CD4-positive, alpha-beta memory T cell (primary cell): ENCODE results near the gene SLC35F3. TPM values are rescaled to one million over a fixed set of nuclear protein-coding genes. Genes with fewer than 3 reads are reported as not detected.

ENCODE experiments used
- CTCF ChIA-PET: fragments of 350-600 bp; sonication (Branson Sonifier 250); formaldehyde crosslinking; loops from one replicate; lab custom pipeline; 2021; ENCODE audit warnings: inconsistent platforms; ENCODE audit not compliant: partially characterized antibody; lab: Charles Lee
- POLR2A ChIA-PET: fragments of 350-600 bp; sonication (Branson Sonifier 250); formaldehyde crosslinking; loops from one replicate; lab custom pipeline; 2021; ENCODE audit not compliant: partially characterized antibody; lab: Charles Lee
- DNase-seq, 5 donors: peaks; one replicate each; pipeline versions ENCODE4 v3.0.0 to v3.0.0-alpha.2; 2020 to 2022; ENCODE audit warnings: mixed read lengths in 1 of 5
- H3K27ac ChIP-seq: one replicate; pipeline ENCODE4 v1.7.0; 2013; ENCODE audit warnings: low read depth, low read length
- H3K27me3 ChIP-seq: 2 replicates; pipeline ENCODE4 v1.7.0; 2013; ENCODE audit warnings: mild to moderate bottlenecking, low read length, moderate library complexity; ENCODE audit not compliant: insufficient read depth
- H3K36me3 ChIP-seq: 2 replicates; pipeline ENCODE4 v1.7.0; 2013; ENCODE audit warnings: mild to moderate bottlenecking, low read length, moderate library complexity; ENCODE audit not compliant: insufficient read depth
- H3K4me1 ChIP-seq: 2 replicates; pipeline ENCODE4 v1.7.0; 2013; ENCODE audit warnings: mild to moderate bottlenecking, low read length, moderate library complexity; ENCODE audit not compliant: insufficient read depth
- H3K4me3 ChIP-seq, 2 donors: one replicate each; pipeline ENCODE4 v1.7.0; 2013; ENCODE audit warnings: low read length in 2 of 2, mild to moderate bottlenecking in 1 of 2
- H3K9me3 ChIP-seq, 2 donors: one replicate each; pipeline ENCODE4 v1.7.0; 2013; ENCODE audit warnings: low read length in 2 of 2, control low read depth in 1 of 2; ENCODE audit not compliant: control insufficient read depth in 1 of 2
- H3K27ac Mint-ChIP-seq, 7 donors: one replicate each; pipeline ENCODE4 v1.8.0; 2020 to 2021; ENCODE audit warnings: mixed read lengths in 7 of 7, mild to moderate bottlenecking in 6 of 7, inconsistent platforms in 3 of 7, moderate library complexity in 3 of 7
- H3K27me3 Mint-ChIP-seq, 2 donors: one replicate each; pipeline ENCODE4 v1.8.0; 2020 to 2021; ENCODE audit warnings: mixed read lengths in 2 of 2
- H3K36me3 Mint-ChIP-seq, 2 donors: one replicate each; pipeline ENCODE4 v1.8.0; 2020 to 2021; ENCODE audit warnings: mixed read lengths in 2 of 2, inconsistent platforms in 1 of 2, mild to moderate bottlenecking in 1 of 2
- H3K4me1 Mint-ChIP-seq, 4 donors: one replicate each; pipeline ENCODE4 v1.8.0; 2020 to 2021; ENCODE audit warnings: mixed read lengths in 4 of 4, mild to moderate bottlenecking in 1 of 4
- H3K4me3 Mint-ChIP-seq, 8 donors: one replicate each; pipeline ENCODE4 v1.8.0; 2020 to 2021; ENCODE audit warnings: mixed read lengths in 8 of 8, mild to moderate bottlenecking in 7 of 8, moderate library complexity in 6 of 8, inconsistent platforms in 3 of 8
- H3K9me3 Mint-ChIP-seq, 8 donors: one replicate each; pipeline ENCODE4 v1.8.0; 2020 to 2021; ENCODE audit warnings: mixed read lengths in 8 of 8, mild to moderate bottlenecking in 5 of 8, inconsistent platforms in 3 of 8, moderate library complexity in 1 of 8
- intact Hi-C: fragments of 100-400 bp; cut with micrococcal nuclease; formaldehyde crosslinking; loops from one replicate; pipeline ENCODE4 v1.15.1; 2023
- polyA plus RNA-seq, 2 donors: library from polyadenylated mRNA; unstranded; fragments of 300-500 nt; fragmentation: Illumina TruSeq; gene quantifications; one replicate each; pipeline ENCODE4 v1.2.3, GENCODE V29; 2021
- total RNA-seq, 2 experiments: library from RNA; stranded (reverse); gene quantifications; one replicate each; pipeline ENCODE4 v1.2.3, GENCODE V29; 2021

SLC35F3 gene
- total and polyA plus RNA-seq, 4 experiments from 2014 or later = 0.12 to 0.84 TPM; not detected in 2

DNA sequence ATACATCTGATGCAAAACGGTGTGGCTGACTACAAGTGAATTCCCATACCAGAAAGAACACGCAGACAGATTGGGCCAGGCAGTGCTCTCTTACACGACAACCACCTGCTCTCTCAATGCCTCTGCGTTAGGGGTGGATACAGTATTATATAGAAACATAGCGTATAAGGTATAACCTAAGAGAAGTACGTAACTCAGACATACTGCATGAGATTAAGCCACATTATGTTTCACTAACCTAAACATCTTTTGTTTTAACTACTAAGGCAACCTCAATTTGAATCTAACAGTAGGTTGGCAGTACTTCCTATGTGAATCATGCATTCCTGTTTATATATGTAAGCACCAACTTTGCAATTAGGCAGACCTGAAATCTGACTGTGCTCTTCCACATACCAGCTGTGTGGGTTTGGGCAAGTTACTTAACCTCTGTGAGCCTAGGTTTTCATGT lies 410.6 kb downstream of the SLC35F3 start:
- Mint-ChIP-seq H3K4me1 (peaks cover 0 to 76% (median 20%) of the 10 kb centered on the region in 4 donors), H3K36me3 (no peaks in the 10 kb centered on the region), H3K27me3 (peaks cover 7 to 24% of the 10 kb centered on the region in 2 donors), H3K9me3 (peaks cover 0 to 2% (median 0%) of the 10 kb centered on the region in 8 donors), H3K4me3 (peak overlapping the region in 5 of 8 donors; percentile 52 to 83 (median 52)), H3K27ac (peak overlapping the region in 4 of 7 donors; percentile 94 to 97 (median 96))
- no peak overlapping the region for H3K27ac ChIP-seq
- H3K9me3 ChIP-seq = no peaks in the 10 kb centered on the region
- intact Hi-C loops = no loop called here
- CTCF ChIA-PET = no interaction called here
- H3K4me1 ChIP-seq = peaks cover 65% of the 10 kb centered on the region
- peak in 3 of 5 donors; percentile 63 to 74 (median 72) for DNase-seq
- POLR2A ChIA-PET = no interaction called here
- H3K36me3 ChIP-seq = no peaks in the 10 kb centered on the region
- no peaks in the 10 kb centered on the region for H3K27me3 ChIP-seq
- no peak overlapping the region for H3K4me3 ChIP-seq

DNA sequence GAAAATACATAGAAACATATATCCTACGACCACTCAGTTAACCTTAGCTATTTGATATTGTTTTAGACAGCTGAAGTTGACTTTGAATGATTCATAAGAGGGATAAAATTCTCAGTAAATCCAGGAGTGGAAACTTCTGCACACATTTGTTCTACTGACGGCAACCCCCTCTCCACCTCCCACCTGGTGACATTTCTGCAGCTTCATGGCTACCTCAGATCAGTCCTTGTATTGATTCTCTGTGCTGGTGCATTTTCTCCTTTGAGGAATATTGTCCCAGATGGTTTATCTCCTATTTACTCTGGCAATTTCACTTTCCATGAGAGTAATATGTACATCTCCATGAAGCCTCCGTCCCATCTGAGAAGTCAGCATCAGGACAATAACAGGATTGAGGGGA lies 411.1 kb downstream of the SLC35F3 start:
- Mint-ChIP-seq H3K9me3 (peaks cover 0 to 2% (median 0%) of the 10 kb centered on the region in 8 donors), H3K36me3 (no peaks in the 10 kb centered on the region), H3K4me3 (peak overlapping the region in 4 of 8 donors; percentile 18 to 83 (median 46)), H3K27ac (peak overlapping the region in 4 of 7 donors; percentile 94 to 97 (median 96)), H3K27me3 (peaks cover 7 to 25% of the 10 kb centered on the region in 2 donors), H3K4me1 (peaks cover 0 to 71% (median 18%) of the 10 kb centered on the region in 4 donors)
- no peaks in the 10 kb centered on the region for H3K36me3 ChIP-seq
- H3K9me3 ChIP-seq = no peaks in the 10 kb centered on the region
- no peaks in the 10 kb centered on the region for H3K27me3 ChIP-seq
- intact Hi-C loops = no loop called here
- no peak overlapping the region for H3K4me3 ChIP-seq
- peaks cover 60% of the 10 kb centered on the region for H3K4me1 ChIP-seq
- DNase-seq = no peak
- no peak overlapping the region for H3K27ac ChIP-seq
- POLR2A ChIA-PET = no interaction called here
- CTCF ChIA-PET = no interaction called here

DNA sequence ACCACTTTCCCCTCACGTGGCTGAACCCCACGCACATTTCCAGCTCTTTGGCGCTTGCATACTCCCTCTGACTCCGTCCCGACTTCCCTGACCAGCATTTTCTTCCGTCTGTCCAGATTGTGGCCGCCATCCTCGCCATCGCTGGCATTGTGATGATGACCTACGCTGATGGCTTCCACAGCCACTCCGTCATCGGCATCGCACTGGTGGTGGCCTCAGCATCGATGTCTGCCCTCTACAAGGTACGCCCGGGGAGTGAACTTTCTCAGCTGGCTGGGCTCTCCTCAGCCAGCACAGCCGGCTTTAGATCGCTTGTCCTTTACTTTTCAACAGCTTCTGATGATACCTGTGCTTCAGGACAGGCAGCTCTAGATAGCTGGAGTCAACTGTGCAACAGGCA lies 412.0 kb downstream of the SLC35F3 start:
- Mint-ChIP-seq H3K4me1 (peaks cover 0 to 71% (median 20%) of the 10 kb centered on the region in 4 donors), H3K9me3 (no peaks in the 10 kb centered on the region), H3K4me3 (peak overlapping the region in 2 of 8 donors; percentile 8 to 53), H3K27ac (peak overlapping the region in 4 of 7 donors; percentile 94 to 97 (median 96)), H3K27me3 (peaks cover 7 to 22% of the 10 kb centered on the region in 2 donors), H3K36me3 (peaks cover 0 to 4% of the 10 kb centered on the region in 2 donors)
- intact Hi-C loops = no loop called here
- ChIA-PET POLR2A (interaction anchor here (1.1 kb wide), 1 partner anchor 9 kb away, joined by 3 read pairs; no protein-coding TSS in a partner anchor), CTCF (interaction anchor here (1.2 to 2.6 kb wide), 2 partner anchors 8 to 10 kb away, joined by 4 to 10 read pairs; no protein-coding TSS in a partner anchor)
- DNase-seq = no peak
- Histone ChIP-seq H3K9me3 (no peaks in the 10 kb centered on the region), H3K4me1 (peaks cover 60% of the 10 kb centered on the region), H3K27ac (no peak overlapping the region), H3K4me3 (no peak overlapping the region), H3K36me3 (no peaks in the 10 kb centered on the region), H3K27me3 (no peaks in the 10 kb centered on the region)

- no peaks in the 10 kb centered on the region for H3K27me3 ChIP-seq
Measured at GRCh38 chr1:234316937-234317336, 412.5 kb downstream of the SLC35F3 start.

DNA sequence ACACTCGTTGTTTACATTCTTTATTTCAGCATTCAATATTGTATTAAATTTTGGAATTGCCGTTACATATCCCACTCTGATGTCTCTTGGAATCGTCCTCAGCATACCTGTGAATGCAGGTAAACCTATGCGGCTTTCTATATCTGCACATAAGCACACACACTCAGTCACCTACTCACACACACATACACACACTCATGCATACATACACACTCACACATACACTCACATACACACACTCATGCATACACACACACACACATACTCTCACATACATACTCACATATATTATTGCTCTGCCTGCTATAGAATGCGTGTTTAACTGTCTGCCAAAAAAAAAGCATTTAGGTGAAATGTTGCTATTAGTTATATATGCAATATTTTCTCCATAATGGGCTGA lies 415.6 kb downstream of the SLC35F3 start:
- Histone ChIP-seq H3K4me3 (no peak overlapping the region), H3K4me1 (peaks cover 32% of the 10 kb centered on the region), H3K27me3 (no peaks in the 10 kb centered on the region), H3K9me3 (no peaks in the 10 kb centered on the region), H3K36me3 (no peaks in the 10 kb centered on the region), H3K27ac (no peak overlapping the region)
- Mint-ChIP-seq H3K9me3 (no peaks in the 10 kb centered on the region), H3K4me1 (peaks cover 0 to 65% (median 19%) of the 10 kb centered on the region in 4 donors), H3K36me3 (peaks cover 0 to 5% of the 10 kb centered on the region in 2 donors), H3K27me3 (peaks cover 7 to 28% of the 10 kb centered on the region in 2 donors), H3K27ac (peak overlapping the region in 3 of 7 donors; percentile 23 to 81 (median 37)), H3K4me3 (no peak overlapping the region)
- CTCF ChIA-PET = interaction anchor here (0.8 to 3.3 kb wide), 2 partner anchors 11 to 146 kb away, joined by 3 to 26 read pairs; no protein-coding TSS in a partner anchor
- intact Hi-C loops = no loop called here
- DNase-seq = no peak
- POLR2A ChIA-PET = no interaction called here

More at GRCh38 chr1:234316937-234317336, 412.5 kb downstream of the SLC35F3 start:
- H3K27ac Mint-ChIP-seq = peak overlapping the region in 4 of 7 donors; percentile 94 to 97 (median 96)
- H3K9me3 Mint-ChIP-seq = no peaks in the 10 kb centered on the region
- Histone ChIP-seq H3K27ac (no peak overlapping the region), H3K4me1 (peaks cover 60% of the 10 kb centered on the region), H3K4me3 (no peak overlapping the region), H3K36me3 (no peaks in the 10 kb centered on the region), H3K9me3 (no peaks in the 10 kb centered on the region)
- intact Hi-C loops = no loop called here
- no peak for DNase-seq
- H3K36me3 Mint-ChIP-seq = peaks cover 0 to 5% of the 10 kb centered on the region in 2 donors
- H3K4me3 Mint-ChIP-seq = peak overlapping the region in 2 of 8 donors; percentile 8 to 53
- POLR2A ChIA-PET = interaction anchor here (1.1 kb wide), 1 partner anchor 10 kb away, joined by 3 read pairs; no protein-coding TSS in a partner anchor
- peaks cover 7 to 22% of the 10 kb centered on the region in 2 donors for H3K27me3 Mint-ChIP-seq
- peaks cover 0 to 70% (median 19%) of the 10 kb centered on the region in 4 donors for H3K4me1 Mint-ChIP-seq
- CTCF ChIA-PET = interaction anchor here (1.2 to 2.6 kb wide), 2 partner anchors 9 to 10 kb away, joined by 4 to 10 read pairs; no protein-coding TSS in a partner anchor

- ChIA-PET CTCF (interaction anchor here (0.8 to 3.3 kb wide), 4 partner anchors 9 to 146 kb away, joined by 3 to 26 read pairs (median 4); no protein-coding TSS in a partner anchor), POLR2A (no interaction called here)
- no peak for DNase-seq
- Histone ChIP-seq H3K4me3 (no peak overlapping the region), H3K4me1 (peaks cover 30% of the 10 kb centered on the region), H3K9me3 (no peaks in the 10 kb centered on the region), H3K36me3 (no peaks in the 10 kb centered on the region), H3K27me3 (no peaks in the 10 kb centered on the region), H3K27ac (no peak overlapping the region)
- Mint-ChIP-seq H3K27ac (peak overlapping the region in 2 of 7 donors; percentile 39 to 81), H3K4me1 (peaks cover 0 to 61% (median 18%) of the 10 kb centered on the region in 4 donors), H3K9me3 (no peaks in the 10 kb centered on the region), H3K27me3 (peaks cover 7 to 28% of the 10 kb centered on the region in 2 donors), H3K4me3 (no peak overlapping the region), H3K36me3 (peaks cover 0 to 5% of the 10 kb centered on the region in 2 donors)
- intact Hi-C loops = no loop called here
Measured at GRCh38 chr1:234320549-234320948, 416.1 kb downstream of the SLC35F3 start.

DNA sequence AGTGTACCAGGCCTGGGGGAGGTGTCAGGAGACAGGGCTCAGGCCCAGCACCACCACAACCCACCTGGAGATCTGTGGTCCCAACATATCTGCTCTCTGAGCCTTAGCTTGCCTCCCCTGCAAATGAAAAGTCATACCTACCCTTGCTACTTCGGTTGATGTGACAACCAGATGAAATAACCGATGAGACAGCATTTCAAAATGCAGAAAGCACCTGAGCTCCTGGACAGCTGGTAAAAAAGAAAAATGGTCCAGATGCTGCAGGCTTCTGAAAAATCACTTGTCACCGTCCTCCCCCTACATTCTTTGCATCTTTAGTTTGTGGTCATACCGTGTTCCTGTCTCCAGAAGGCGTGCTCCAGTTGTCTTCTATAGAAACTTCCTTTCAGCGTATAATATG lies 416.8 kb downstream of the SLC35F3 start:
- Histone ChIP-seq H3K27ac (no peak overlapping the region), H3K4me1 (peaks cover 28% of the 10 kb centered on the region), H3K4me3 (no peak overlapping the region), H3K36me3 (no peaks in the 10 kb centered on the region), H3K27me3 (no peaks in the 10 kb centered on the region), H3K9me3 (no peaks in the 10 kb centered on the region)
- intact Hi-C loops = no loop called here
- DNase-seq = no peak
- POLR2A ChIA-PET = no interaction called here
- Mint-ChIP-seq H3K4me3 (peak overlapping the region in 2 of 8 donors; percentile 10 to 13), H3K36me3 (peaks cover 0 to 5% of the 10 kb centered on the region in 2 donors), H3K4me1 (peaks cover 2 to 61% (median 19%) of the 10 kb centered on the region in 4 donors), H3K27ac (peak overlapping the region in 1 of 7 donors; percentile 15), H3K27me3 (peaks cover 8 to 25% of the 10 kb centered on the region in 2 donors), H3K9me3 (no peaks in the 10 kb centered on the region)
- CTCF ChIA-PET = interaction anchor here (1.0 to 1.5 kb wide), 5 partner anchors 8 to 88 kb away, joined by 3 to 6 read pairs (median 4); no protein-coding TSS in a partner anchor
